ENCODE measurements around the gene CASKIN1. TPM values are rescaled to one million over a fixed set of nuclear protein-coding genes. Genes with fewer than 3 reads are reported as not detected.

Gene CASKIN1
- total RNA-seq, 4 donors from 2014 or later = 0.71 to 2.2 (median 1.3) TPM

DNA sequence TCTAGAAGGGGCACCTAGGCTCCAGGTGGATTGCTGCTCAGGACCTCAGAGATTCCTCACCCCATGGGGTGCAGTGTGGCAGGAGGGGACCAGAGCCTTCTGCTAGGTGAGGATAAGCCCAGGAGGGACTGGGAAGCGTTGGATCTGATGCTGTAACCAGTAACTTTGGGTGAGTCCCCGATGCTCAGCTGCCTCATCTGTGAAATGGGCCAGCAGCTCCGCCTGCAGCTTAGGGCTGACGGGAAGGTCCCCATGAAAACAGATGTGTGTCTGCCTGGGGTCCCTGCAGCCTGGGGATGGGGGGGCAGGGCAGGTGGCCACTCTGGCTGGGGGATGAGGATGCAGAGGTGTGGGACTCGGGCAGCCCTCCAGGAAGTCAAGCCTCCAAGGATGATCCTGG, 2.7 kb upstream of the CASKIN1 start:
- H3K4me3 ChIP-seq (ENCODE audit: low read depth, poor library complexity, severe bottlenecking) = no peak overlapping the region
- no peak for TF ChIP-seq POLR2A (IDR thresholded peaks at IDR 0.05)
- TF ChIP-seq, protein P1, sequence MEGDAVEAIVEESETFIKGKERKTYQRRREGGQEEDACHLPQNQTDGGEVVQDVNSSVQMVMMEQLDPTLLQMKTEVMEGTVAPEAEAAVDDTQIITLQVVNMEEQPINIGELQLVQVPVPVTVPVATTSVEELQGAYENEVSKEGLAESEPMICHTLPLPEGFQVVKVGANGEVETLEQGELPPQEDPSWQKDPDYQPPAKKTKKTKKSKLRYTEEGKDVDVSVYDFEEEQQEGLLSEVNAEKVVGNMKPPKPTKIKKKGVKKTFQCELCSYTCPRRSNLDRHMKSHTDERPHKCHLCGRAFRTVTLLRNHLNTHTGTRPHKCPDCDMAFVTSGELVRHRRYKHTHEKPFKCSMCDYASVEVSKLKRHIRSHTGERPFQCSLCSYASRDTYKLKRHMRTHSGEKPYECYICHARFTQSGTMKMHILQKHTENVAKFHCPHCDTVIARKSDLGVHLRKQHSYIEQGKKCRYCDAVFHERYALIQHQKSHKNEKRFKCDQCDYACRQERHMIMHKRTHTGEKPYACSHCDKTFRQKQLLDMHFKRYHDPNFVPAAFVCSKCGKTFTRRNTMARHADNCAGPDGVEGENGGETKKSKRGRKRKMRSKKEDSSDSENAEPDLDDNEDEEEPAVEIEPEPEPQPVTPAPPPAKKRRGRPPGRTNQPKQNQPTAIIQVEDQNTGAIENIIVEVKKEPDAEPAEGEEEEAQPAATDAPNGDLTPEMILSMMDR (IDR thresholded peaks at IDR 0.05) = no peak
- intact Hi-C loops (cut with DNase I; ENCODE audit: low total_unique reads) = no loop called here
- DNase-seq (ENCODE audit: low spot score in 2 of 2) = no peak
- WGBS, 2 donors = 64 to 71% methylated on average over 5 of the region's 5 CpGs

DNA sequence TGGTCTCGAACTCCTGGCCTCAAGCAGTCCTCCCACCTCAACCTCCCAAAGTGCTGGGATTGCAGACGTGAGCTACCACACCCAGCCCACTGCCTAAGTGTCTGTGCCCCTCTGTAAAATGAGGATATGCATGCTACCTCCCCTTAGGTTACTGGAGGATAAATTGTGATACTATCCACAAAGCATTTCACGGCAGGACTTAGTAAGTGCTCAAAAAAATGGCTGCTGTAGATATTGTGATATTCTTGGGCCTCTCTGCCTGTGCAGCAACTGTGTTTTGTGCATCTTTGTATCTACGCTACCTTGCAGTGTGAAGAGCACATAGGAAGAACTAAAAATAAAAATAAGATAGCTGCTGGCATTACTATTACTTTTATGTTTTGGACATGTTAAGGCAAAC, 1.9 kb upstream of the CASKIN1 start:
- intact Hi-C loops (cut with DNase I; ENCODE audit: low total_unique reads) = no loop called here
- no peak overlapping the region for H3K4me3 ChIP-seq (ENCODE audit: low read depth, poor library complexity, severe bottlenecking)
- no peak for DNase-seq (ENCODE audit: low spot score in 2 of 2)
- TF ChIP-seq, protein P1 (IDR thresholded peaks at IDR 0.05) = no peak
- TF ChIP-seq POLR2A (IDR thresholded peaks at IDR 0.05) = no peak
- 56 to 57% methylated on average over 4 of the region's 4 CpGs for WGBS, 2 donors

DNA sequence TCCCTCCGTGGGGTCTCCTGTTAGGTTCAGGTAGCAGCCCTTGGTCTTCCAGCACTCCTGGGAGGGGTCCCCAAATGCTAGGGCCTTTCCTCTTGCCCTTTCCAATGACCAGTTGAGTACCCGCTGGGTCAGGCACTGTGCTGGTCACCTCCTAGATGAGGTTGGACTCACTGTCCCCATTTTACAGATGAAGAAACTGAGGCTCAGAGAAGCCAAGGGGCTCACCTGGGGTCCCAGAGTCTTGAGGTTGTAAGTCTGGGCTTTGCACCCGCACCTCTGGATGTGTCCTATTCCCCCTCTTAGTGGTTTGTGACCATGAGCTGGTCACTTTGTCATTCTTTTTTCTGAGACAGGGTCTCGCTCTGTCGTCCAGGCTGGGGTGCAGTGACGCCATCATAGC, 1.4 kb upstream of the CASKIN1 start:
- WGBS, 2 donors = 78 to 94% methylated on average over 6 of the region's 6 CpGs
- H3K4me3 ChIP-seq (ENCODE audit: low read depth, poor library complexity, severe bottlenecking) = no peak overlapping the region
- TF ChIP-seq POLR2A (IDR thresholded peaks at IDR 0.05) = no peak
- TF ChIP-seq, protein P1 (IDR thresholded peaks at IDR 0.05) = no peak
- intact Hi-C loops (cut with DNase I; ENCODE audit: low total_unique reads) = no loop called here
- DNase-seq (ENCODE audit: low spot score in 2 of 2) = no peak

DNA sequence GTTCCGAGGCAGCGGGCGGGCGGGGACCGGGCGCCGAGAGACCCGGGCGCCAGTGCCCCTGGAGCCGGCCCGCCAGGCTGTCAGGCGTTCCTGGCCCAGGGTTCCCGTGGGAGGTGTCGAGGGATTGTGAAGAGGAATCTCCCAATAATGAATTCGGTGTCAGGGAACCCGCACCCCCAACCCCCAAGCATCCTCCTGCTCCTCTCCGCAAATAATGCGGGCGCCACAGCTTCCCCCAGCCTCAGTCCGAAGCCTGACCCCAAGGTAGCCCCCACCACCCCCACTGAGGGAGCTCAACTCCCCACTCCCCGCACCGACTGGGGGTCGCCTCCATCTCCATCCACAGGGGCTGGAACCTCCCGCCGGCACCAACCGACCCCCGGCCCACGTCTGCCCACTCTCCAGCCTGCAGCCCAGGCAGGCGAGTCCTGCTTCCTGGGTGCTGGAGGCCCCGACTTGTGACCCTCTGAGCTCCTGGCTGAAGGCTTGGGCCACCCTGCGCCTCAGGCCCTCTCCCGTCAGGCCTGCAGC, 641 bp upstream of the CASKIN1 start:
- WGBS, 2 donors = 32 to 54% methylated on average over 17 to 28 of the region's 32 CpGs
- intact Hi-C loops (cut with DNase I; ENCODE audit: low total_unique reads) = no loop called here
- H3K4me3 ChIP-seq (ENCODE audit: low read depth, poor library complexity, severe bottlenecking) = no peak overlapping the region
- no peak for DNase-seq (ENCODE audit: low spot score in 2 of 2)
- no peak for TF ChIP-seq POLR2A (IDR thresholded peaks at IDR 0.05)
- TF ChIP-seq, protein P1 (IDR thresholded peaks at IDR 0.05) = no peak

DNA sequence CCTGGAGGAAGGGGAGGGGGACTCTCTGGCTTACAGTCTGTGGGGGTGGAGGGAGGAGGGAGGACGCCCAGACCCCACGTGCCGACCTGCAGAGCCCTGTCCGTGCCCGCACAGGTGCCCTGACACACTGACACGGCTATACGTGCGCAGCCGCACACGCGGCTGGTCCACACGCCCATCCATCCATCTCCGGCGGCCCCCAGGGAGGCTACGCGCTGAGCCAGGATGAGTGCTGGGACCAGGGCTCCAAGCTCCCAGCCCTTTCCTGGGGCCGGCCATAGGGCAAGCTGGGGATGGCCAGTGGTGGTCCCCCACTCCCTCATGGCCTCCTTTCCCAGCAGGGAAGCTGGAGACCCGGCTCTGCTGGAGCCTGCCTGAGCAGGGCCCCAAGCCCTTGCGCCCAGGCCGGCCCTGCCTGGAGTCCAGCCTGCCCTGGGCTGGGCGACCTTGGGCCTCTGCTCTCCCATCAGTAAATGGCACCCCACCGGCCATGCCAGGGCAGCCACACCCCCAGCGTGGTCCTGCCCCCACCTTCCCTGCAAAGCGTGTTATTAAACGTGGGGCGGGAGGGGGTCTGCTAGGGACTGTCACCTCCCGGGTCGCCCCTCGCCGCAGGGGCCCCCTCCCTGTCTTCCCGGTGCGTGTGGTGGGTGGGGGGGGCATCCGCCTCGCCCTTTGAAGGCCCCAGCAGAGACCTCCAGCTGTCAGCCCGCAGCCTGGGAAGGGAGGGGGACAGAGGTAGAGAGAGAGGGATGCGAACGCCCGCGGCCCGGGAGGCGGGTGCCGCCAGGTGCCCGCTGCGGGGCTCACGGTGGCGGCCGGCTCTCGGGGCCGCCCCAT, 863 bp downstream of the CASKIN1 start:
- no peak for DNase-seq (ENCODE audit: low spot score in 2 of 2)
- 0 to 3% methylated on average over 1 to 15 of the region's 49 CpGs for WGBS, 2 donors
- no peak overlapping the region for H3K4me3 ChIP-seq (ENCODE audit: low read depth, poor library complexity, severe bottlenecking)
- intact Hi-C loops (cut with DNase I; ENCODE audit: low total_unique reads) = no loop called here
- TF ChIP-seq, protein P1 (IDR thresholded peaks at IDR 0.05) = no peak
- no peak for TF ChIP-seq POLR2A (IDR thresholded peaks at IDR 0.05)

Data from lower leg skin (tissue), 4 donors.